Aorta (tissue), 5 donors: Measurements from ENCODE around the gene CLEC16A. TPM values are rescaled to one million over a fixed set of nuclear protein-coding genes. Genes with fewer than 3 reads are reported as not detected.
"Not testable (repeated sequence)": the region's sequence is repeated elsewhere in the genome, so short reads cannot be mapped to it uniquely, and the experiment has no call there.

Experiments used
- ATAC-seq: fragments of 200-7000 bp; cut with Tn5 transposase; one replicate; pipeline ENCODE4 v1.9.1; 2022; ENCODE audit warnings: moderate library complexity; ENCODE audit not compliant: low FRiP score
- DNase-seq, 2 donors: peaks; one replicate each; pipeline ENCODE4 v3.0.0-alpha.2; 2020
- H3K27ac ChIP-seq, 2 donors: one replicate each; pipeline ENCODE4 v1.5.1; 2013; ENCODE audit warnings: low read length in 2 of 2, mild to moderate bottlenecking in 2 of 2, moderate library complexity in 2 of 2, control low read depth in 1 of 2, inconsistent platforms in 1 of 2, low read depth in 1 of 2
- H3K27me3 ChIP-seq, 2 donors: one replicate each; pipeline ENCODE4 v1.6.1; 2013; ENCODE audit warnings: control low read depth in 1 of 2, low read length in 1 of 2, mild to moderate bottlenecking in 1 of 2, moderate library complexity in 1 of 2; ENCODE audit not compliant: insufficient read depth in 2 of 2, control insufficient read depth in 1 of 2
- H3K36me3 ChIP-seq, 2 donors: one replicate each; pipeline ENCODE4 v1.6.1; 2013; ENCODE audit warnings: control low read depth in 1 of 2, low read length in 1 of 2, mild to moderate bottlenecking in 1 of 2; ENCODE audit not compliant: insufficient read depth in 2 of 2, control insufficient read depth in 1 of 2
- H3K4me1 ChIP-seq, 2 donors: one replicate each; pipeline ENCODE4 v1.6.1; 2013; ENCODE audit warnings: low read length in 2 of 2, control low read depth in 1 of 2, mild to moderate bottlenecking in 1 of 2, moderate library complexity in 1 of 2; ENCODE audit not compliant: insufficient read depth in 2 of 2, control insufficient read depth in 1 of 2
- H3K4me3 ChIP-seq, 2 donors: one replicate each; pipeline ENCODE4 v1.5.1; 2013; ENCODE audit warnings: low read length in 2 of 2, control low read depth in 1 of 2, mild to moderate bottlenecking in 1 of 2
- H3K9me3 ChIP-seq: one replicate; pipeline ENCODE4 v1.6.1; 2013; ENCODE audit warnings: mild to moderate bottlenecking, low read length; ENCODE audit not compliant: control insufficient read depth
- WGBS, 2 donors: extraction: QIAGEN DNeasy Blood & Tissue Kit; methylation state at CpG; one replicate each; pipeline ENCODE4 v1.1.7; 2013; 5-methylcytosine and 5-hydroxymethylcytosine counted together
- intact Hi-C, 2 donors: fragments of 100-400 bp; cut with DNase I; formaldehyde crosslinking; loops; one replicate each; pipeline versions ENCODE4 v1.14.2 to v1.15.0; 2022
- polyA plus RNA-seq, 2 donors: library from polyadenylated mRNA; stranded (reverse); fragments of 200-250 nt; gene quantifications; one replicate each; pipeline ENCODE4 v1.2.3, GENCODE V29; 2013
- total RNA-seq, 2 donors: library from RNA; stranded (reverse); fragmentation: NEBNext Ultra II Directional; extraction: Animal tissue kit (Norgen Biotek cat#: 25700); gene quantifications; one replicate each; pipeline ENCODE4 v1.2.1, GENCODE V29; 2021
- donor health status: healthy with polysubstance abuse.
- donor health status: Bipolar disorder and iron deficiency.
- donor health status: DM: no; HTN: no; CAD: no.
- donor health status: DM: no; HTN: no; CAD: no.
- donor health status: DM: yes; HTN: yes; CAD: no.

CLEC16A gene
- total and polyA plus RNA-seq, 4 donors: 5.9 to 28.8 (median 19.0) TPM

DNA sequence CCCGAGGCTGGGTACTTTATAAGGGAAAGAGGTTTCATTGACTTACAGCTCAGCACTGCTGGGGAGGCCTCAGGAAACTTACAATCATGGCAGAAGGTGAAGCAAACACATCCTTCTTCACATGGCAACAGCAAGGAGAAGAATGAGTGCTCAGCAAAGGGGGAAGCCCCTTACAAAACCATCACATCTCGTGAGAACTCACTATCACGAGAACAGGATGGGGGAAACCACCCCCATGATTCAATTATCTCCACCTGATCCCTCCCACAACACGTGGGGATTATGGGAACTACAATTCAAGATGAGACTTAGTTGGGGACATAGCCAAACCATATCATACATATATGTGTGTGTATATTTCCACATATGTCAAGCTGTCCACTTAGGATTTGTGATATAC is 22.2 kb downstream of the CLEC16A start:
- 75 to 77% methylated on average over 4 of the region's 4 CpGs for WGBS, 2 donors
- ATAC-seq: not testable (repeated sequence)
- intact Hi-C loops: loop anchor here in 1 of 2 donors (5.0 kb wide), 1 partner anchor 431 kb away; no protein-coding TSS in a partner anchor

DNA sequence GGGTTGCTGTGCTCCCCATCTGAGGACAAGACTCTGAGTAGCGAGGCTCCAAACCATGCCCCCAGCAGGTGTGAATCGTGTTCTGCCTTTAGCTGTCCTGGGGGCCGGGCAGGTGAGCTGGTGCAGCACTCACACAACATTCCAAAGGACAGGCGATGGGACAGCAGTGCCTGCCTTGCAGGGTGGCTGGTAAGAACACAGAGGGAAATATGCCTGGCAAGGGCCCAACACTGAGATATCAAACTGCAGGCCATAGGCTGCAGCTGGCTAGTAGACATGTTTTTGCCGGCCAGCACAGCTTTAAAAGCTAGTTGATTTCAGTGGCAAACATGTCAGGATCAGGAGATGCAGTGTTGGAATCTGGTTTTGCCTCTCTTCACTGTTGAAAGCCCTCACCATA is 23.6 kb downstream of the CLEC16A start:
- Histone ChIP-seq H3K36me3 (peaks cover 0 to 2% of the 10 kb centered on the region in 2 donors), H3K27me3 (no peaks in the 10 kb centered on the region), H3K9me3 (no peaks in the 10 kb centered on the region), H3K4me3 (no peak overlapping the region), H3K27ac (no peak overlapping the region), H3K4me1 (no peaks in the 10 kb centered on the region)
- ATAC-seq: no peak
- 52 to 62% methylated on average over 5 of the region's 5 CpGs for whole genome bisulfite sequencing, 2 donors
- intact Hi-C loops: loop anchor here in 1 of 2 donors (5.0 kb wide), 1 partner anchor 429 kb away; no protein-coding TSS in a partner anchor
- no peak for DNase-seq

More for the DNA sequence above, 22.2 kb downstream of the CLEC16A start:
- H3K36me3 ChIP-seq, H3K4me1 ChIP-seq, H3K4me3 ChIP-seq, H3K9me3 ChIP-seq, H3K27me3 ChIP-seq, H3K27ac ChIP-seq, DNase-seq: not testable (repeated sequence)

DNA sequence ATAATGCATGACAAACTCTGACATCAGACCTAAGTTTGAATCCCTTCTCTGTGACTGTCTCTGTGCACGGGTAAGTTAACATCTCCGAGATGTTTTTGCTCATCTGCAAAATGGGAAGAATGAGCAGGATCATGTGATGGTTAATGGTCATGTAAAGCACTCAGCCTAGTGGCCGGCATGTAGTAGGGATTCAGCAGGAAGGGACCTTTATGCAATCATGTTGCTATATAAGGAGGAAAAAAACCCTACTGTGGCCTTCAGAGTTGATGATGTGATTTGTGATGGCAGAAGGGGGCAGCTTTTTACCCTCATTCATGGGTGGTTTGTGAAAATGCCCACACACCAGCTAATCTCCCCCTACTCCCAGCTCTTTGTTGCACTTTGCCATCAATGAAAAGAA is 24.1 kb downstream of the CLEC16A start:
- DNase-seq (no peak), ATAC-seq (no peak)
- H3K4me1 ChIP-seq: no peaks in the 10 kb centered on the region
- intact Hi-C loops: loop anchor here in 1 of 2 donors (5.0 kb wide), 1 partner anchor 429 kb away; no protein-coding TSS in a partner anchor
- H3K9me3 ChIP-seq: no peaks in the 10 kb centered on the region
- H3K27me3 ChIP-seq: no peaks in the 10 kb centered on the region
- H3K27ac ChIP-seq: no peak overlapping the region
- no peak overlapping the region for H3K4me3 ChIP-seq
- 87 to 91% methylated on average over 3 of the region's 3 CpGs for whole genome bisulfite sequencing, 2 donors
- peaks cover 0 to 2% of the 10 kb centered on the region in 2 donors for H3K36me3 ChIP-seq

DNA sequence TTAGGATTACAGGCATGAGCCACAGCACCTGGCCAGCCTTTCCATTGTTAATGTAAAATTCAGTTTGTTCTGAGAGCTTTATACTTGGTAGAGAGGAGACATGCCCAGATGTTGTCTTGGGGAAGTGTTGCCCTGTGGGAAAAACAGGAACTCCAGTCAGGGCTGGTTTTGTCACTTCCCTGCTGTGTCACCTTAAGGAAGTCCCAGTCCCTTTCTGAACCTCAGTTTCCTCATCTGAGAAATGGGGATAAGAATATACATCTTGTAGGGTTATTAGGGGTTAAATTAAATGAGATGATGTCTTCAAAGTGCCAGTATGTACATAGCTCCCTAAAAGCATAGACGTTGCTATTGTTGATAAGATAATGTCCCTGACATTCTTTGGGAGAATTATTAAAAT is 25.3 kb downstream of the CLEC16A start:
- Histone ChIP-seq H3K36me3 (peaks cover 0 to 2% of the 10 kb centered on the region in 2 donors), H3K27me3 (no peaks in the 10 kb centered on the region), H3K4me3 (no peak overlapping the region), H3K27ac (no peak overlapping the region), H3K9me3 (no peaks in the 10 kb centered on the region), H3K4me1 (no peaks in the 10 kb centered on the region)
- 3 to 8% methylated on average over 1 of the region's 1 CpG for WGBS, 2 donors
- ATAC-seq: no peak
- intact Hi-C loops: loop anchor here (2.0 to 10.0 kb wide), 6 partner anchors 135 to 428 kb away; partner anchors contain the start of gene SOCS1 (in 1 of the 2)
- DNase-seq: no peak

DNA sequence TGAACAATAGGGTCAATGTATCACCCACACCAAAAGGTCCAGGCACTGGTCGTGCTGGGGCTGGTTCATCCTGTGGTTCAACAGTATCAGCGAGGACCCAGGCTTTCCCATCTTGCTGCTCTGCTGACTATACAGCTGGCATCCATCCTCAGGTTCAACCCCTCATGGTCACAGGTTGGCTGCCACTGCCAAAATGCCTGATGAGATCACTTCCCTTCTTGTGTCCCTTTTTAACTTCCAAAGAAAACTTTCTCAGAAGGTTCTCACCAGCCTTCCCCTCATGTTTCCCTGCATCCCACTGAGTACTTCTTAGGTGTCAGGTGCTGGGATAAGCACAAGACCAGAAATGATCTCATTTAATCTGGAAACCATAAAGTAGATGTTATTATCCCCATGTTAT is 25.7 kb downstream of the CLEC16A start:
- Histone ChIP-seq H3K27ac (no peak overlapping the region), H3K9me3 (no peaks in the 10 kb centered on the region), H3K36me3 (peaks cover 0 to 2% of the 10 kb centered on the region in 2 donors), H3K27me3 (no peaks in the 10 kb centered on the region), H3K4me1 (no peaks in the 10 kb centered on the region), H3K4me3 (no peak overlapping the region)
- intact Hi-C loops: loop anchor here (2.0 to 10.0 kb wide), 5 partner anchors 135 to 387 kb away; partner anchors contain the start of gene SOCS1 (in 1 of the 2)
- 5 to 16% methylated on average over 2 of the region's 2 CpGs for WGBS, 2 donors
- ATAC-seq (peak; percentile 24), DNase-seq (peak; percentile 75 to 84)

DNA sequence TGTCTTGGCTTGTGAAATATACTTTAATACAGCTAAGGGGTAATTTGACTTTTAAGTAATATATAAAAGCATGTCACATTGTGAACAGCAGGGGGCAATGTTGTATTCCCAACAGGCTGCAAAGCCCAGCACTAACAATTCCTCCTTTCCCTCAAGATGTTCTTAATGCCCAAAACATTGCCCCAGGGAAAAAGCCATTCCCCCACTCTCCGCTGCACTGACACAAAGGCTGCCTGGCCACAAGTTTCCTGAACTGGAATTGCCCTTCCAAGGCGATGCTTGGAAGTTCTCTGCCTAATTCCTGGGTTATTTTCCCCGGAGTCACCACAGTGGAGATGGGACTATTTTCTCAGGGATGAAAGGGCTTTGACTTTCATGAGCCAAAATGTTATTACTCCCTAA is 27.2 kb downstream of the CLEC16A start:
- Histone ChIP-seq H3K4me1 (no peaks in the 10 kb centered on the region), H3K9me3 (no peaks in the 10 kb centered on the region), H3K4me3 (no peak overlapping the region), H3K36me3 (peaks cover 0 to 2% of the 10 kb centered on the region in 2 donors), H3K27me3 (no peaks in the 10 kb centered on the region), H3K27ac (peak overlapping the region in 1 of 2 donors; percentile 39)
- DNase-seq: no peak
- intact Hi-C loops: loop anchor here (1.0 to 10.0 kb wide), 6 partner anchors 133 to 386 kb away; partner anchors contain the start of gene SOCS1 (in 2 of the 2)
- peak; percentile 89 for ATAC-seq
- WGBS, 2 donors: 4% methylated on average over 3 of the region's 3 CpGs

DNA sequence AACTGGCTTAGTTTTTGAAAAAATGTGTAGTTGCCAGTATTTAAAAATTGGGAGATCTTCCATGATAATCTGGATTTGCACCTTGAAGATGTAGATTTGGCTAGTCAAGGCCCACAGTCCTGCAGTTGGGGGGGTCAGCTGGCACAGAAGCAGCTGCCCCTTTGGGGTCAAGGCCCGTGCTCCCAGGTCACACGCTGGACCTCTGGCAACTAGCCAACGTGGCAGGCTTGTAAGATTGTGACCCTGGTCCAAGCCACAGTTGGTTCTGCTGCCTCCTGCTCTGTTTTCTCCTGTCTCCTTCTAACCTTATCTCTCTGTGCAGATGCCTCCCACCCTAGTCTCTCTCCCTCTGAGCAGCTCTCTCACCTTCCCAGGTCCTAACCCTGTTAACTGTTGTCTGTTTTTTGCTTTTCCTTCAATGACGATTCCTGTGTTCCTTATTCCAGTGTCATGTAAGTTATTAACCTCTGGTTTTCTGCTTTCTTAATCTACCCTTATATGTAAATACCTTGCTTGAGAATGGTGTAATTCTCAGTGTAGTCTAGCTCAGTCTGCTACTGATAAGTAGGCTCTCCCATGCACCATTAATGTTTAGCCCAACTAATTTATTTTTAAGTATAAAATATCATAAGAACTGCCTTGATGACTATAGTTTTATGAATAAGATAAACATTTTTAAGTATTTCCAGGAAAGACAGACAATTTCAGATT is 27.9 kb downstream of the CLEC16A start:
- WGBS, 2 donors: 18 to 21% methylated on average over 4 of the region's 4 CpGs

DNA sequence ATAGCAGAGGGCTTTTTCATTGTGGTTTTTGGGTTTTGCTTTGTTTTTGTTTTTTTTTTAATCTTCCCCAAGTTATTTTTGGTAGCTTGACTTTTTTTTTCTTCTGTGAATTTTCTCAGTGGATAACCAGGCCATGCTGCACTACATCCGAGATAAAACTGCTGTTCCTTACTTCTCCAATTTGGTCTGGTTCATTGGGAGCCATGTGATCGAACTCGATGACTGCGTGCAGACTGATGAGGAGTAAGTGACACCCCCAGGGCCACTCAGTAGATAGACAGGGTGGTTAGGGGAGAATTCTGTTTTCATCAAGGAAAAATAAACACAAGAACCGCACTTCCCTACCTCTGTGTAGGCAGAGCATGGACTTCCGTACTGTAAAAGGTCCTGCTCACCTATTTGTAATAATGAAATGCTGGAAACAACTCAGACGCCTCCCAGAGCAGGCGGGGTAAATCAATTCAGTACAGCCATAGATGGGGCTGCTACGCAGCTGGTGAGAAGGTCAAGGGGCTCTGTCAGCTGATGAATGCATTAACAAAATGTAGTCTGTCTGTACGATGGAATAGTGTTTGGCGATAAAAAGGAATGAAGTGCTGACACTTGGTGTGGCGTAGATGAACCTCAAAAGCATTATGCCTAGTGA is 28.6 kb downstream of the CLEC16A start:
- no peak for ATAC-seq
- no peak for DNase-seq
- 49 to 50% methylated on average over 12 of the region's 12 CpGs for WGBS, 2 donors
- no peaks in the 10 kb centered on the region for H3K27me3 ChIP-seq
- H3K36me3 ChIP-seq: peaks cover 0 to 2% of the 10 kb centered on the region in 2 donors
- H3K27ac ChIP-seq: peak overlapping the region in 1 of 2 donors; percentile 72
- H3K4me3 ChIP-seq: no peak overlapping the region
- no peaks in the 10 kb centered on the region for H3K9me3 ChIP-seq
- no peaks in the 10 kb centered on the region for H3K4me1 ChIP-seq
- intact Hi-C loops: loop anchor here (5.0 to 10.0 kb wide), 3 partner anchors 132 to 384 kb away; no protein-coding TSS in a partner anchor

More for the DNA sequence above, 27.9 kb downstream of the CLEC16A start:
- H3K4me3 ChIP-seq: no peak overlapping the region
- peak overlapping the region in 1 of 2 donors; percentile 39 for H3K27ac ChIP-seq
- intact Hi-C loops: loop anchor here (5.0 to 10.0 kb wide), 3 partner anchors 133 to 385 kb away; no protein-coding TSS in a partner anchor
- no peak for DNase-seq
- H3K36me3 ChIP-seq: peaks cover 0 to 2% of the 10 kb centered on the region in 2 donors
- no peaks in the 10 kb centered on the region for H3K9me3 ChIP-seq
- ATAC-seq: peak; percentile 26
- H3K4me1 ChIP-seq: no peaks in the 10 kb centered on the region
- no peaks in the 10 kb centered on the region for H3K27me3 ChIP-seq
